SK-N-MC (cell line): ENCODE data around the gene SAMM50.

Source experiments
- DNase-seq: peaks from one replicate; pipeline ENCODE4 v3.0.0-alpha.2; 2011; ENCODE audit warnings: low read depth, low spot score
- H3K27ac ChIP-seq: fragments of 200-600 bp; sonication (generic); 2 replicates; pipeline ENCODE4 v1.5.1; 2016; ENCODE audit warnings: mixed run types
- H3K36me3 ChIP-seq: fragments of 200-600 bp; sonication (generic); 2 replicates; pipeline ENCODE4 v1.6.1; 2017; ENCODE audit warnings: antibody characterized with exemption, low read length, mixed read lengths; ENCODE audit not compliant: insufficient read depth
- H3K4me3 ChIP-seq: fragments of 200-600 bp; sonication (generic); 2 replicates; pipeline ENCODE4 v1.5.1; 2016
- H3K9ac ChIP-seq: fragments of 200-600 bp; sonication (generic); 2 replicates; pipeline ENCODE4 v1.8.0; 2017; ENCODE audit warnings: mixed run types, mixed read lengths; ENCODE audit not compliant: insufficient read length
- H3K9me3 ChIP-seq: fragments of 200-600 bp; sonication (generic); 2 replicates; pipeline ENCODE4 v1.6.1; 2017; ENCODE audit warnings: low read depth, mild to moderate bottlenecking, antibody characterized with exemption, low read length, moderate library complexity, mixed read lengths
- EZH2 ChIP-seq: fragments of 200-600 bp; sonication (generic); IDR thresholded peaks from one replicate; pipeline ENCODE4 v1.6.1; 2017; ENCODE audit warnings: antibody characterized with exemption
- FOXP2 ChIP-seq: optimal IDR thresholded peaks from 2 replicates; pipeline ENCODE3; 2011; ENCODE audit warnings: mild to moderate bottlenecking, moderate library complexity; ENCODE audit not compliant: insufficient read depth; ENCODE audit errors: extremely low read length, control extremely low read depth
- POLR2AphosphoS5 ChIP-seq: IDR thresholded peaks from 2 replicates; pipeline ENCODE4 v1.6.1; 2012; ENCODE audit warnings: mild to moderate bottlenecking, low read depth, low read length, borderline replicate concordance

Gene SAMM50

DNA sequence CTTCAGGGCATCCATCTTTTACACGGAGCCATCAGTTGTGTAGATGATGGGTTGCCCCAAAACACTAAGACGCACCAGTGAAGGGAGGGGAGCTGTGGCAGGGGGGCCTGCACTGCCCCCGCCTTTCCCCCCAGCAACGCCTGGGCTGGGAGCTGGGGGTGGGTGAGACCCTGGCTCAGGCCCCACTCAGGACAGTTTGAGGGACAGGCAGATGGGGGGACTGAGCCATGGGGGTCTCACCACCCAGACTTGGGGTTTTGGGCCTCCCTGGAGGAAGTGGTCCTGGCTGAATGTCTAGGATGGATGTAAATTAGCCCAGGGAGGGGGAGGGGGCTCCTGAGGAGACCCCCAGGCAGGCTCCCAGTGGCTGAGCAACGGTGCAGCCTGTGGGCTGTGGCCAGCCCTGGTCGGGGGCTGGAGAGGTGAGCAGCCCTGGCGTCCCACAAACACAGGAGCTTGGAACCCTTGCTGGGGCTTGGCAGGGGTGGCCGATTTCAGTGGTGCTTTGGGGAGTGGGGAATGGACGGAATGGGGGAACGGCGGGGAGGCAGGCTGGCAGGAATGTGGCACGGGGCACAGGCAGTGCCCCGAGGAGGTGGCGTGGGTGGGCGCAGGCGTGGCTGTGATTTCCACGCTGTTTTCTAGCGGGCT, 74.9 kb downstream of the SAMM50 start:
- TF ChIP-seq POLR2AphosphoS5 (no peak), FOXP2 (no peak)
- H3K4me3 ChIP-seq = no peak overlapping the region
- no peaks in the 10 kb centered on the region for H3K36me3 ChIP-seq
- H3K9ac ChIP-seq = no peak overlapping the region
- H3K9me3 ChIP-seq = no peaks in the 10 kb centered on the region
- H3K27ac ChIP-seq = no peak overlapping the region
- no peak for DNase-seq

DNA sequence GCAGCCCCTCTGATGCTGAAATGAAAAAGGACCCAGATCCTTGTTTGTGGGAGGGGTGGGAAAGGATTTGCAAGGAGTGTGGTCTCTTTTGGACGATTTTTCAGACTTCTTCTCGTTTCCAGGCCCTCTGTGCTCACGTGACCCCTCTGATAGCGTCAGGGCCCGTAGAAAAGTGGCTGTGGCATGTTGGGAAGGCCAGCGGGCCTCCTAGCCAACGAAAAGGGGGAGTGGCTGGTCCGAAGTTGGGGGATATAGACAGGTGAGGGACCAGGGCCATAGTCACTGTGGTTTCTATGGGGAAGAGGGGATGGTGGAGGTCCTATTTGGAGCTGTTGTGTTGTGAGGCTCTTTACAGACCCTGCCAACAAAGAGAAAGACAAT, 75.5 kb downstream of the SAMM50 start:
- Histone ChIP-seq H3K9me3 (no peaks in the 10 kb centered on the region), H3K9ac (no peak overlapping the region), H3K27ac (no peak overlapping the region), H3K4me3 (no peak overlapping the region), H3K36me3 (no peaks in the 10 kb centered on the region)
- TF ChIP-seq POLR2AphosphoS5 (no peak), FOXP2 (no peak), EZH2 (no peak)
- no peak for DNase-seq

DNA sequence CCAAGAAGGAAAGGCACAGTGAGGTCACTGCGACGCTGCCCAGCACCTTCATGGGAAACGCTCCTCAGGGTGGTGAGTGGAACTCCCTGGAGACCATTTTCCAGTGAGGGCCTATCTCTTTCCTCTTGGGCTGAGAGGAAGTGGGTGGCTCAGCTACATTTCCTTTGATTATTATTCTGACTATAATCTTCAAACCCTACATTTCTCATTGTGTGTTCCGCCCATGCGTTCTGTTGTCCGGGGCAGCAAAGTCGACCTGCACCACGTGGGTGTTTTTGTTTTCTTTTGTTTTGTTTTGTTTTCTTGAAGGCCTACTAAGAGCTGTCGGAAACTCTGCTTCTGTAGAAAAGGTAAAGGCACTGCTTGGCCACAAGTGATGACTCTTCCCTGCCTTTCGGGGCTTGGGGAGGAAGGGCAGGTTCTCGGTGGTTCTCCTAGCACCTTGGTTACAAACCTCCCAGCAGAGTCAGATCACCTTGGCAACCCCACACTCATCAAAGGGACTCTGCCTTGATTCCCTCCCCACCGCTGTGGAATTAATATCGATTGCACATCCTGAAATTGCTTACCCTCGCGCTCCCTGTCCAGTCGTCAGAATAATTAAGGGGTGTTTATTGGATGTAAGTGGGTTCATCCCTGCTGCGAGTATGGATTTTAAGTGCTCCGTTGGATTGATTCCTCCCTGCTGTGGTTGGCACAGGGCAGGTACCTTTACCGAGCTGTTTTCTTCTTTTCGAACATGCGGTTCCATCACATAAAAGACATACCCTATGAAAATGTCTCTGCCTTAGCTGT, 76.1 kb downstream of the SAMM50 start:
- DNase-seq = no peak
- Histone ChIP-seq H3K9ac (no peak overlapping the region), H3K4me3 (no peak overlapping the region), H3K27ac (no peak overlapping the region), H3K9me3 (no peaks in the 10 kb centered on the region), H3K36me3 (no peaks in the 10 kb centered on the region)
- TF ChIP-seq EZH2 (no peak), POLR2AphosphoS5 (no peak), FOXP2 (no peak)

- no peak overlapping the region for H3K9ac ChIP-seq
- no peaks in the 10 kb centered on the region for H3K36me3 ChIP-seq
- H3K27ac ChIP-seq = no peak overlapping the region
- no peaks in the 10 kb centered on the region for H3K9me3 ChIP-seq
- DNase-seq = no peak
- H3K4me3 ChIP-seq = no peak overlapping the region
- TF ChIP-seq EZH2 = no peak
- no peak for TF ChIP-seq POLR2AphosphoS5
- TF ChIP-seq FOXP2 = no peak
Observed at GRCh38 chr22:44032126-44032730, 77.0 kb downstream of the SAMM50 start.

DNA sequence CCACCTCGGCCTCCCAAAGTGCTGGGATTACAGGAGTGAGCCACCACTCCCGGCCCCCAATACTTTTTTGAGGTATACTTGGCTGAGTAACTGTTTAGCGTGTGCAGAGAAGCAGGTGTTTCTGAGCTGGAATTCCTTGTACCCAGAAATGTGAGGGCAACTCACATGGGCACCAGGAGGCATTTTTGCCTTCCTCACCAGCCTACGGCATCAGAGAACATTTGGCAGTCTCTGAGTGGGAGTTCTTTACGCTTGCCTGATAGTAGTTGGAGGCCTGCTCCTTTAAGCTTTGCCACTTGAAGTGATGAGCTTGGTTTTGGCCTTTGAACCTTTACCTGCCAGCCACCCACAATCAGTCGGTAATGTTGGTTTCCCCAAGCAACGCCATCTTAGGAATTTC, 78.0 kb downstream of the SAMM50 start:
- TF ChIP-seq FOXP2 (no peak), EZH2 (no peak), POLR2AphosphoS5 (no peak)
- no peak overlapping the region for H3K4me3 ChIP-seq
- H3K36me3 ChIP-seq = no peaks in the 10 kb centered on the region
- no peak overlapping the region for H3K9ac ChIP-seq
- DNase-seq = no peak
- no peak overlapping the region for H3K27ac ChIP-seq
- H3K9me3 ChIP-seq = no peaks in the 10 kb centered on the region

GRCh38 chr22:44033694-44034093, 78.5 kb downstream of the SAMM50 start:
- DNase-seq = no peak
- no peak overlapping the region for H3K9ac ChIP-seq

GRCh38 chr22:44037519-44038375, 82.5 kb downstream of the SAMM50 start:
- no peaks in the 10 kb centered on the region for H3K36me3 ChIP-seq
- DNase-seq = no peak
- H3K9me3 ChIP-seq = no peaks in the 10 kb centered on the region
- no peak for TF ChIP-seq EZH2
- no peak overlapping the region for H3K4me3 ChIP-seq
- H3K9ac ChIP-seq = no peak overlapping the region
- H3K27ac ChIP-seq = no peak overlapping the region

More at GRCh38 chr22:44033694-44034093, 78.5 kb downstream of the SAMM50 start:
- H3K9me3 ChIP-seq = no peaks in the 10 kb centered on the region
- H3K27ac ChIP-seq = no peak overlapping the region
- H3K36me3 ChIP-seq = no peaks in the 10 kb centered on the region
- no peak for TF ChIP-seq FOXP2
- TF ChIP-seq POLR2AphosphoS5 = no peak
- no peak for TF ChIP-seq EZH2
- H3K4me3 ChIP-seq = no peak overlapping the region

DNA sequence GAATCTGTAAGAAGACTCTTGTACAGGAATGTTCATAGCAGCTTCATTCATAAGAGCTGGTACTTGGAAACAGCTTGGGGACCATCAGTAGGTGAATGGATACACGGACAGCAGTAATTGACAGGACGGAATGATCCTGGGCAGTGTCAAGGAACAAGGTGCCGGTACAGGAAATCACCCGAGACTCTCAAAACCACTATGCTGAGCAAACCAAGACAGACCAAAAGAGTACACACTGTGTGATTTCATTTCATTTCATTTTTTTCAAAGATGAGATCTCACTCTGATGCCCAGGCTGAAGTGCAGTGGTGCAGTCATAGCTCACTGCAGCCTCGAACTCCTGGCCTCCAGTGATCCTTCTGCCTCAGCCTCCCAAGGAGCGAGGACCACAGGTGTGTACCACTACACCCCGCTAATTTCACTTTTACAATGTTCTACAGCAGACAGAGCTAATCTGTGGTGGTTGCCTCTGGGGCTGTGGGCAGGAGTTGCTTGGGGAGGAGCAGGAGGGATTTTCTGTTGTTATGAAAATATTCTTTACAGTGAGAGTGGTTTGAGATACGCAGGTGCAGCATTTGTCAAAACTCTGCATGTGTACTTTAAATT, 84.4 kb downstream of the SAMM50 start:
- Histone ChIP-seq H3K27ac (no peak overlapping the region), H3K36me3 (no peaks in the 10 kb centered on the region), H3K9me3 (no peaks in the 10 kb centered on the region), H3K9ac (no peak overlapping the region), H3K4me3 (no peak overlapping the region)
- no peak for DNase-seq
- TF ChIP-seq POLR2AphosphoS5 (no peak), FOXP2 (no peak), EZH2 (no peak)
